ENCODE data around the gene BCL7B. TPM values are rescaled to one million over a fixed set of nuclear protein-coding genes. Genes with fewer than 3 reads are reported as not detected.

Gene BCL7B
- total and polyA plus RNA-seq, 2 of the 13 experiments (the other 11 are each of a cell fraction or from before 2014, with no cell fraction given): 24.3 to 38.2 TPM

GRCh38 chr7:73593207-73594045, 35.9 kb upstream of the BCL7B start (continued):
- TF ChIP-seq ZNF629 (CRISPR knock-in tag; conservative IDR thresholded peaks at IDR 0.05) (peak; percentile 85), PAF1 (CRISPR knock-in tag; IDR thresholded peaks at IDR 0.05) (0 out of 2 replicates have a peak, but pooled peaks have one; percentile 4), RNF2 (conservative IDR thresholded peaks at IDR 0.05; ENCODE audit: low read depth) (no peak), SIX1 (CRISPR knock-in tag; IDR thresholded peaks at IDR 0.05; ENCODE audit: borderline replicate concordance) (no peak), HNRNPH1 (optimal IDR thresholded peaks at IDR 0.05; ENCODE audit: low read depth, low read length) (no peak), ZNF530 (CRISPR knock-in tag; IDR thresholded peaks at IDR 0.05; ENCODE audit: low read depth) (no peak), BCLAF1 (IDR thresholded peaks at IDR 0.05) (no peak), FOXP1 (IDR thresholded peaks at IDR 0.05) (no peak), FOXP1 (CRISPR knock-in tag; IDR thresholded peaks at IDR 0.05) (no peak), AGO2 (optimal IDR thresholded peaks at IDR 0.05; ENCODE audit: low read depth, low read length) (peak; percentile 96), U2AF1 (optimal IDR thresholded peaks at IDR 0.05; ENCODE audit: low read depth, low read length) (no peak), KDM2A (CRISPR knock-in tag; IDR thresholded peaks at IDR 0.05; ENCODE audit: borderline replicate concordance, low read depth) (peak; percentile 4; the same call in 1 of the 2 replicates), HINFP (CRISPR knock-in tag; IDR thresholded peaks at IDR 0.05; ENCODE audit: low read depth) (no peak), RBM22 (optimal IDR thresholded peaks at IDR 0.05; ENCODE audit: low read length) (peak; percentile 83), TBX3 (IDR thresholded peaks at IDR 0.05; ENCODE audit: borderline replicate concordance) (no peak), POLR2A (IDR thresholded peaks at IDR 0.05; ENCODE audit: insufficient read depth in 1 of 2, low read depth in 2 of 2, low read length in 2 of 2) (peak in 1 of 2 experiments; percentile 57; a peak in 3 of 4 replicates), FOSL2 (CRISPR knock-in tag; IDR thresholded peaks at IDR 0.05) (peak; percentile 44; the same call in 1 of the 2 replicates), ZNF768 (CRISPR knock-in tag; IDR thresholded peaks at IDR 0.05) (0 out of 2 replicates have a peak, but pooled peaks have one; percentile 5), ERF (CRISPR knock-in tag; IDR thresholded peaks at IDR 0.05) (no peak), NRL (CRISPR knock-in tag; IDR thresholded peaks at IDR 0.05; ENCODE audit: borderline replicate concordance) (peak; percentile 25; the same call in 1 of the 2 replicates), PHF8 (CRISPR knock-in tag; IDR thresholded peaks at IDR 0.05) (no peak), SIN3A (IDR thresholded peaks at IDR 0.05; ENCODE audit: borderline replicate concordance, low read depth, low read length) (no peak), SMARCC2 (IDR thresholded peaks at IDR 0.05) (no peak), RBFOX2 (IDR thresholded peaks at IDR 0.05; ENCODE audit: low read depth, low read length) (peak; percentile 37; the same call in 1 of the 2 replicates)
